Activated CD4-positive, alpha-beta T cell treated with anti-CD3 and anti-CD28 coated beads, Interleukin-2, Interleukin-6, amounts not matched to agents 100 ng/mL and 50 ng/mL, durations not matched to agents 16 hours and 8 hours (primary cell): ENCODE results near the gene CRB3.
"Not testable (repeated sequence)": the region's sequence is repeated elsewhere in the genome, so short reads cannot be mapped to it uniquely, and the experiment has no call there.

Source experiments
- DNase-seq: peaks from one replicate; pipeline ENCODE4 v3.0.0-alpha.2; 2020

Gene CRB3

GRCh38 chr19:6498294-6499036 lies 34.4 kb downstream of the CRB3 start:
- DNase-seq = no peak

DNA sequence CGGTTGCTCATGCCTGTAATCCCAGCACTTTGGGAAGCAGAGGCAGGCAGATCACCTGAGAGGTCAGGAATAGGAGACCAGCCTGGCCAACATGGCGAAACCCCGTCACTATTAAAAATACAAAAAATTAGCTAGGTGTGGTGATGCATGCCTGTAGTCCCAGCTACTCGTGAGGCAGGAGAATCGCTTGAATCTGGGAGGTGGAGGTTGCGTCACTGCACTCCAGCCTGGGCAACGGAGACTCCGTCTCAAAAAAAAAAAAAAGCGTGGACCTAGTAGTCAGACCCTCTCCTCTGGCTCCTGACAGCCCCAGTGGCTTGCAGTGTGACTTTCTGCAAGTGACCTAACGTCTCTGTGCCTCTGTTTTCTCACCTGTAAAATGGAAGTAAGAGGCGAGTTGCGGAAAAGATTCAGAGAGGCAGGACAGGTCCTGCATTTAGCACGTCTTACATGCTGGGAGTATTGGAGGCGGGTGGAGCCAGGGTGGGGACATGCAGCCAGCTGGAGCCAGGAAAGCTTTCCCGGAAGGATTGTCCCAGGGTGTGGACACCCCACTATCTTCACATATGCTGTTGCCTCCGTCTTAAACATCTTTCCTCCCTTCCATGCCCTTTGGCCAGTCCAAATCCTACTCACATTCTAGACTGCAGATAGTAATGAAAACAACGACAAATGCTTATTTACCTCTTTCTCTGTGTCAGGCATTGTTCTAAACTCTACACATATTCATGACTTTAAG lies 35.1 kb downstream of the CRB3 start:
- DNase-seq = no peak

GRCh38 chr19:6500837-6501739 lies 37.0 kb downstream of the CRB3 start:
- DNase-seq = no peak

GRCh38 chr19:6501740-6502648 lies 37.9 kb downstream of the CRB3 start, which contains the start of gene TUBB4A:
TSS of gene TUBB4A (minus strand) at chr19:6502309. CDS start at chr19:6502212, 97 bp downstream.
- DNase-seq = peak; percentile 33

DNA sequence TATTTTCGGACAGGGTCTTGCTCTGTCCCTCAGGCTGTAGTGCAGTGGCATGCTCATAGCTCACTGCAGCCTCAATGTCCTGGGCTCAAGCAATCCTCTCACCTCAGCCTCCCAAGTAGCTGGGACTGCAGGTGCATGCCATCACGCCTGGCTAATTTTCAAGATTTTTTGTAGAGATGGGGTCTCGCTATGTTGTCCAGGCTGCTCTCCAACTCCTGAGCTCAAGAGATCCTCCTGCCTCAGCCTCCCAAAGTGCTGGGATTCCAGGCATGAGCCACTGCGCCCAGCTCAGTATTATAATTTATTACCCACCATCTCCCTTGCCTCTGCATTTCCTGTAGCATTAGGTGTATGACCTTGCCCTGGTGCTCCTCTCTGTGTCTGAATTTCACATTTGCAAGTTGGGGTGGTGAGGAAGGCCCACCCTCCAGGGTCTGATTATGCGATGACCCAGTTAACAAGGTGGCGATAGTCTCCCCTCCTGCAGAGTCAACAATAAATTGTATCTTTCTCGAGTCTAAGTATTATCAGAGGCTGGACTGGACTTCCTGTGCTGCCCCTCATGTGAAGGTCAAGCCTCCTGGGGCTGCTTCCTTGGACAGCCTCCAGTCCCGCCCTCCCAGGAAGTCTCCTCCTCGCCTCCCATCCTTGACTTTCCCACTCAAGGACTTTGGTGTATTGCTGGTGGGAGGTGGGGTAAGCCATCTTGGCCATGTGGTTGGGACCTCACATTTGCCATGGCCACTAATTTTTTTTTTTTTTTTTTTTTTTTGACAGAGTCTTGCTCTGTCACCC lies 39.5 kb downstream of the CRB3 start:
- no peak for DNase-seq

- DNase-seq = not testable (repeated sequence)
Observed at GRCh38 chr19:6508028-6508771, 44.1 kb downstream of the CRB3 start.

DNA sequence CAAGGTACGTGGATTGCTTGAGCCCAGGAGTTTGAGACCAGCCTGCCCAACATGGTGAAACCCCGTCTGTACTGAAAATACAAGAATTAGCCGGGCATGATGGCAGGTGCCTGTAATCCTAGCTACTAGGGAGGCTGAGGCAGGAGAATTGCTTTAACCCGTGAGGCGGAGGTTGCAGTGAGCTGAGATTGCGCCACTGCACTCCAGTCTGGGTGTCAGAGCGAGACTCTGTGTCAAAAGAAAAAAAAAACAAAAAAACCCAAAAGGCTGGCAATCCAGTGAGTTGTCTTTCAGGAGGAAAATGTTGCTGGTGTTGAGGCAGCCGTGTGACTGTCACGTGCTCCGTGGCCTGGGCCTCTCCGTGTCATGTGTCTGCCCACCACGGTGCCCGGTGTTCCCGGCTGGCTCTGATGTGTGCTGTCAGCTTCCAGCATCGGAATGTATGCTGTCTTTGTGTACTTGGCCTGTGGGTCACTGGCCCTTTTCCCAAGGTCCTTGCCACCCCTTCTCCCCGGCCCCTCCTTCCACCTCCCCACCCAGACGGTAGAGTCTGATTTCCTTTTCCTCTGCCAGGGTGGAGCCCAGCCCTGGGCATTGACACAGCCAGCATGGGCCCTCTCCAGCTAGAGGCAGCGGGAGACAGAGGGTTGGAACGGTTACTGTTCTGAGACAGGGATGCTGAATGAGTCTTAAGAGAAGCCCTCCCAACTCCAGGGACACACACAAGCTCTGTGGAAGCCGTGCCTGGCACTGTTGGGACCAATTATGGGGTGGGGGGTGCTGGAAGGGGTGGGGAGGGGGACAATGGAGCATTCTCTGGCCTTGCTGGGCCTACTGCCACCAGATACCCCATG lies 45.3 kb downstream of the CRB3 start:
- no peak for DNase-seq

DNA sequence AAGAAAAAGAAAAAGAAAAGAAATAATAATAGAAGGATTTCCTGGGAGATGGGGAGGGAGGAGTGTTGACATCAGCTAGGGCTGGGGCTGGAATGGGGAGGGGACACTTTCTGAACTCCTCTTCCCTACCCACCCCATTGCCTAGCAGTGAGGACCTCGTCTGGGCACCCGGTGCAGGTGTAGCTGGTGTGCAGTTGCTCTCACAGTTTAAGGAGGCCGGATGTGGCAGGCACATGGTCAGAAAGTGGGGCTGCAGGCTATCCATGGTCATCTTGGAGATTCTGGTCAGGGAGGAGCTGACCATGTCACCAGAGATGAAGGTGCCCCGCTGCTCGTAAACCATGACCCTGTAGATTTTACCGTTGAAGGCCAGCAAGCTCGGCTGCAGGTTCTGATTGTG lies 46.5 kb downstream of the CRB3 start:
- DNase-seq = no peak

GRCh38 chr19:6514089-6514488 lies 50.0 kb downstream of the CRB3 start:
- no peak for DNase-seq

DNA sequence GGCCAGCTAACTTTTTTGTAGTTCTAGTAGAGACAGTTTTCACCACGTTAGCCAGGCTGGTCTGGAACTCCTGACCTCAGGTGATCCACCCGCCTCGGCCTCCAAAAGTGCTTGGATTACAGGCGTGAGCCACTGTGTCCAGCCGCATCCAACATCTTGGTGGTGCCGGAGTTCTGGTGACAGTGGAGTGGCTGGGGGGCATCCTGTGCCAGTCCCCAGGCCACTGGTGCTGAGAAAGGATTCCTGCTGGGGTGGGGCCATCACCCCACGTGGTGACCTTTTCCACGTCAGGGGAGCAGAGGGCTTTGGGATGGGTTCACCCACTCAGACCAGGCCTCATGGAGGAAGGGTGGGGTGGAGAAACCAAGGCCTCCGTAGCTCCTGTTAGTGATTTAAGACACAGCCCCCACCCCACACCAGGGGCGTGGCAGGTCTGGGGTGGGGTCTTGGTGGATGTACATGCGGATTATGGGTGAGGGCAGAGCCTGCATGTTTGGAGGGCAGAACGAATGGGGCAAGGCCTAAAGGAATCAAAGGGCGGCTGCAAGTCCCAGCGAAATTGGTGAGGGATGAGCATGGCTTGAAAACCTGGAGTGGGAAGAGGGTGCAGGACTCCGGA lies 51.0 kb downstream of the CRB3 start:
- no peak for DNase-seq

- peak; percentile 91 for DNase-seq
Observed at GRCh38 chr19:6516018-6516658, 52.1 kb downstream of the CRB3 start.
